ENCODE measurements around the gene XRCC6.
A peak's percentile ranks its signal among the peaks of the same experiment; 100 is the strongest.
"Not testable (repeated sequence)": the region's sequence is repeated elsewhere in the genome, so short reads cannot be mapped to it uniquely, and the experiment has no call there.

XRCC6 gene

DNA sequence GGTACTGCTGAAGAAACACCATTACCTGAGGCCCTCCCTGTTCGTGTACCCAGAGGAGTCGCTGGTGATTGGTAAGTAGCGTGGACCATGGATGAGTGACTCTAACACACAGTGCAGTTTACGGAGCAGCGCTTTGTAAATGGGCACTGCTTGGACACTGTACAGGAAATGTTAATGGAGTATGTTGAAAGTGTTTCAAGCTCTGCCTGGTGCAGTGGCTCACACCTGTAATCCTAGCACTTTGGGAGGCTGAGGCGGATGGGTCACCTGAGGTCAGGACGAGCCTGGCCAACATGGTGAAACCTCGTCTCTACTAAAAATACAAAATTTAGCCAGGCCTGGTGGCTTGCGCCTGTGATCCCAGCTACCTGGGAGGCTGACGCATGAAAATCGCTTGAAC is 29.7 kb downstream of the XRCC6 start:
- no peak for DNase-seq (ENCODE audit: low spot score)

DNA sequence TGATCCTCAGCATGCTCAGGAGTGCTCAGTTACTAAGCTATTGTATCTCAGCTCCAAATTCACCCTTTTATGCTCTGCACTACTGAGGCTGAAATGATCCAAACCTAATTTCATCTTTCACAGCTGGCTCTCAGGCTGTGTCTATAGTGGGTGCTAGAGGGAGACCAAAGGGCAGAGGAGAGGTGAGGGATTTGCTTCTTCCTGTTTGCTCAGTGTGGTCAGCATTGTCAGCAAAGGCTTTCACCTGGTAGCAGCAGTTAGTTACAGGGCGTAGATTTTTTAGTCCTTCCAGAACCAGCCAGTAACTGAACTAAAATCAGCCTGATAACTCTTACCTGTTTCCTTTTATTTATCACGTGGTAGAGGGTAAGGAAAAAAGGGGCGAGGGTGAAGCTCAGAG is 33.2 kb downstream of the XRCC6 start:
- DNase-seq (ENCODE audit: low spot score) = no peak

DNA sequence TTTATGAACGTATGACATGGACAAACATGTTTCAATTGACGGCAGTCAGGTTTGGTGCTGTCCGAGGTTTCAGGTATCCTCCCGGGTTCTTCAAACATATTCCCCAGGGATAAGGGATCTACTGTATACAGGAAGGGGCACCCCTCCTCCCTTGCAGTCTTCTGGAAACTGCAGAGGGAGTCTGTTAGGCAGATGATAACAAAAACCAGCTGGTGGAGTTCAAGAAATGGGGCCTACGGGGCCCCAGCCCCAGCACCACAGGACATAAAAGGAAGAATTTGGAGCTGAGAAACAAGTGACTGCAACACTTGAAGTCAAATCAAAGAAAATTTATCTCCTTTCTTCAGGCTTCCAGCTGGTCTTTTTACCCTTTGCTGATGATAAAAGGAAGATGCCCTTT is 35.5 kb downstream of the XRCC6 start:
- DNase-seq (ENCODE audit: low spot score) = no peak

DNA sequence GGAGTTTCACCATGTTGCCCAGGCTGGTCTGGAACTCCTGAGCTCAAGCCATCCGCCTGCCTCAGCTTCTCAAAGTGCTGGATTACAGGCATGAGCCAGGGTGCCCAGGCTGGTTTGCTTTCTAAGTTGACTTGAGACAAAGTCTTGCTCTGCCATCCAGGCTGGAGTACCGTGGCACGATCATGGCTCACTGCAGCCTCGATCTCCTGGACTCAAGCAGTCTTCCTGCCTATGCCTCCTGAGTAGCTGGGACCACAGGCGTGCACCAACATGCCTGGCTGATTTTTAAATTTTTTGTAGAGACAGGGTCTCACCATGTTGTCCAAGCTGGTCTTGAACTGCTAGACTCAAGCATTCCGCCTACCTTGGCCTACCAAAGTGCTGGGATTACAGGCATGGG is 36.6 kb downstream of the XRCC6 start:
- DNase-seq (ENCODE audit: low spot score) = no peak

DNA sequence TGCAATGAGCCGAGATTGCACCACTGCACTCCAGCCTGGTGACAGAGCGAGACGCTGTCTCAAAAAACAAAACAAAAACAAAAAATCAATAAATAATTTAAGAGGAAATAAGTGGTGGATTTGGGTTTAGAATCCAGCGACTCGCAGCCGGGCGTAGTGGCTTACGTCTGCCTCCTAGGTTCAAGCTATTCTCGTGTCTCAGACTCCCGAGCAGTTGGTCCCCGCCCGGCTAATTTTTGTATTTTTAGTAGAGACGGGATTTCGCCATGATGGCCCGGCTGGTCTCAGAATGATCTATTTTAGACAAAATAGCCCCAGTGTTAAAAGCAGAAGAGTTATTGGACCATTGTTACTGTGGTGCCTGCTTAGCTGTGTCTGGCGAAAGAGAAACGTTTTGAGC is 37.8 kb downstream of the XRCC6 start:
- no peak for DNase-seq (ENCODE audit: low spot score)

DNA sequence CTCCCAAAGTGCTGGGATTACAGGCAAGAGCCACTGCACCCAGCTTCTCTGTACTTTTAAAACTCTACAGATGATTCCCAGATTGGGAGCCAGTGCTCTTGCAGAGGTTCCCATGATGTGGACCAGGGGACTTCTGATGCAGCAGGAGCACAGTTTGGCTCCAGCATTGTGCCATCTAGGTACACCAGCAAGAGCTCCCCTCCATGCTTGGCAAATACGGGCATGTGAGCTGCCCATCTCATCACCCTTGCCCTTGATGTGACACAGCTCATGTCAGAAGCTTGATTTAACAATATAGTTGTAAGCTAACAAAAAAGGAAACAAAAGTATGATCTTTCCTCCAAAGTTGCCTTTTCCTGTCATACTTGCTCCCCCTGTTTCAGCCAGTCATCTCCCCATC is 38.8 kb downstream of the XRCC6 start:
- DNase-seq (ENCODE audit: low spot score) = no peak

DNA sequence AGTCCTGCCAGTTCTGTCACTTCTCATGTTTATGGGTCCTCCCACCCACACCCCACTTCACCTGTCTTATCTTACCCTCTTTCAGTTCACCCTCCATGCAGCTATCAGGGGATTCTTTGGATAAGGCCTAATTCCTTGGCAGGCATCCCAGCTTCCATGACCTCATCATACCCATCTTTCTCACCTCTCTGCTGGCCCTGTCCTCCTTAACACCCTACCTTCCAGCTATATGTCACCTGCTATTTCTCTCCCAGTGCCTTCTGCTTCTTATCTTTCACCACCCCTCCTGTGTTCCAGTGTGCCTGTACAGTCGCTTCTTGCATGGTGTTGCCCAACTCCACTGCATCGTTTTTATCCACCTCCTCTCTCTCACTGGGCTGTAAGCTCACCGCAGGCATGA is 39.3 kb downstream of the XRCC6 start:
- DNase-seq (ENCODE audit: low spot score) = no peak

DNA sequence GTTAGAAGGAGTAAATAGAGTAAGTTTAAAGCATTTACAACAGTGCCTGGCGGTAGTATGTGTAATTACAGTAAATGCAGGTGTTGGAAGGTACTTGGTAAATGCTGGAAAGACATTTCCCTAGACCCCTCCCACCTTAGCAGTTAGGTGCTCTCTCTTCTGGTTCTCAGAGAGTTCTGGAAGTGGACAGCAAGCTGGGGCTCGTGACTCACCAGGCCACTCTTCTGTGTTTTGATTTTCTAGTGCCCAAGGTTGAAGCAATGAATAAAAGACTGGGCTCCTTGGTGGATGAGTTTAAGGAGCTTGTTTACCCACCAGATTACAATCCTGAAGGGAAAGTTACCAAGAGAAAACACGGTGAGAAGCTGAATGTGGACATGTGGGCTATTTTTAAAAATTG is 40.0 kb downstream of the XRCC6 start:
- no peak for DNase-seq (ENCODE audit: low spot score)

DNA sequence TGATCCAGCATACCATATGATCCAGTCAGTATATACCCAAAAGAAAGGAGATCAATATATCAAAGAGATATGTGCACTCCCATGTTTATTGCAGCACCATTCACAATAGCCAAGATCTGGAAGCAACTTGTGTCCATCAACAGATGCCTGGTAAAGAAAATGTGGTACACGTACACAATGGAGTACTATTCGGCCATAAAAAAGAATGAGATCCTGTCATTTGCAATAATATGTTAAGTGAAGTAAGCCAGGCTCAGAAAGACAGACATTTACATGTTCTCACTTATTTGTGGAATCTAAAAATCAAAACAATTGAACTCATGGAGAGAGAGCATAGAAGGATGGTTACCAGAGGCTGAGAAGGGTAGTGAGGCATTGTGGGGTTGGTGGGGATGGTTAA is 40.6 kb downstream of the XRCC6 start:
- no peak for DNase-seq (ENCODE audit: low spot score)

DNA sequence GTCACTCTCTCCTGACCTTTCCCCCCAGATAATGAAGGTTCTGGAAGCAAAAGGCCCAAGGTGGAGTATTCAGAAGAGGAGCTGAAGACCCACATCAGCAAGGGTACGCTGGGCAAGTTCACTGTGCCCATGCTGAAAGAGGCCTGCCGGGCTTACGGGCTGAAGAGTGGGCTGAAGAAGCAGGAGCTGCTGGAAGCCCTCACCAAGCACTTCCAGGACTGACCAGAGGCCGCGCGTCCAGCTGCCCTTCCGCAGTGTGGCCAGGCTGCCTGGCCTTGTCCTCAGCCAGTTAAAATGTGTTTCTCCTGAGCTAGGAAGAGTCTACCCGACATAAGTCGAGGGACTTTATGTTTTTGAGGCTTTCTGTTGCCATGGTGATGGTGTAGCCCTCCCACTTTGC is 42.5 kb downstream of the XRCC6 start:
- DNase-seq (ENCODE audit: low spot score) = not testable (repeated sequence)

DNA sequence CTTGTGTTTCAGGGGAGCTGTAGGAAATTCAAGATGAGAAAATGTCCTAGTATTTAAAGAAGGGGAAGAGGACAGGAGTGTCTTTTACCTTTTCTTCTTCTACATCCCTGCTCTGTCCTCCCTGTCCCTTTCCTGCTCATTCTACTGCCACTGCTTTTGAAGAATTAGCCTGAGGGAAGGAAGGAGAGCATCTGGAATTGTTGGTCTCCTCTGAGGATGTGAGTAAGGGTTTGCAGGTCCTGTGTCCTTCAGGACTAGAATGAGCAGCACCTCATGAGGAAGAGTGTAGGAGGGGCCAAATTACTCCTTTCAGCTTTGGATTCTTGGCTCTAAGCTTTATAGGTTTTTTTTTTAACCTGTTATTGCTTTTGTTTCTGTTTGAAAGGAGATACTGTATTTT is 43.4 kb downstream of the XRCC6 start:
- no peak for DNase-seq (ENCODE audit: low spot score)

DNA sequence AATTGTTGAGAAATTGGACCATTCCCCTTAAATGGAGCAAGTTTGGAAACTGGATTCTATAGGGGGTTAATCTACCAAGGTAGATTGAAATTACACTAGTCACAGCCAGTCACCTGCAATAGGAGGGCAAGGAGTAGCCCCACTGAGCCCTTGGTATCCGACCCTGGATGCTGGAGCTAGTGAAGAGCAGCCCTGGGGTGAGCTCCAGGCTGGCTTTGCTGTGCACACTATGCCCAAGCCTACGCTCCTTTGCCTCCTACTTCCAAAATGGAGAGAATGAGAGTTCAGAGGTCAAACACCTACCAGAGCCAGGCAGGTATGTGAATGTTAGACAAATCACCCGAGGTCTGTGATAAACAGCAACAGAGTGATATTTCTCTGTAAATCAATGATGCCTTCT is 43.9 kb downstream of the XRCC6 start:
- DNase-seq (ENCODE audit: low spot score) = no peak

DNA sequence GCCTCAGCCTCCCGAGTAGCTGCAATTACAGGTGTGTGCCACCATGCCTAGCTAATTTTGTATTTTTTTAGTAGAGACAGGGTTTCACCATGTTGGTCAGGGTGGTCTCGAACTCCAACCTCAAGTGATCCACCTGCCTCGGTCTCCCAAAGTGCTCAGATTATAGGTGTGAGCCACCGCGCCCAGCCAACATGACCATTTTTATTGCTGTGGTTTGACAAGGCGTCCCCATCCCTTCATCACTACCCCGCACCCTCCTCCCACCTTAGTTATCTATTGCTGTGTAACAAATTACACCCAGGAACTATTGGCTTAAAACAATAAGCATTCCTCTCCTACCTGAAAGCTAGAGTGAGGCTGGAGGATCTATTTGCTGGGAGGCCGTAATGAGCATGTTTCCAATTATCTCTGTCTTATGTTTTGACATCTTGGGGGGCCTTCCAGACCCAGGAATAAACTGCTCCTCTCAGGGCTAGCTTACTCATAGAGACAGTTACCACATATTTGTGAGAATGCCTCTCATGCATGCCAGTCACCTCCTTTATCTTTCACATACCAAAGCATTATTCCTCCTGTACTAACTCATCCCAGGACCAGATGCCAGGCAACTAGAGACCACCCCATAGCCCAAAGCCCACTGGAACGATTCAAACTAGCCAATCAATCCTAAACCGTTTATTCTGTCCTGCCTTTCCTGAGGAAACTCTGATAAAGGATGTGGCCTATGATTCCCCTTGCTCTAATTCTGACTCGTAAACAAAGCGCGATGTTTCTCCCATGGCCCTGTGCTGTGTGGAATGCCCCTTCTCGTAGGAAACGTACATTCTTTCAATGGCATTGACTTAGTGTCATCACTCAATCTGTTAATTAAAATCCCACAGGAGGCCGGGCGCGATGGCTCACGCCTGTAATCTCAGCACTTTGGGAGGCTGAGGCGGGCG is 48.1 kb downstream of the XRCC6 start:
- DNase-seq (ENCODE audit: low spot score) = no peak

DNA sequence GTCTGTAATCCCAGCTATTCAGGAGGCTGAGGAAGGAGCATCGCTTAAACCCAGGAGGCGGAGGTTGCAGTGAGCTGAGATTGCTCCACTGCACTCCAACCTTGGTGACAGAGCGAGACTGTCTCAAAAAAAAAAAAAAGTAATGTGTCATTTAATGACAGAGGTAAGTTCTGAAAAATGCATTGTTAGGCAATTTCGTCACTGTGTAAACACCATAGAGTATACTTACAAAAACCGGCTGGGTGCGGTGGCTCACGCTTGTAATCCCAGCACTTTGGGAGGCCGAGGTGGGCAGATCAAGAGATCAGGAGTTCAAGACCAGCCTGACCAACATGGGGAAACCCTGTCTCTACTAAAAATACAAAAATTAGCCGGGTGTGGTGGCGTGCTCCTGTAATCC is 51.0 kb downstream of the XRCC6 start:
- DNase-seq (ENCODE audit: low spot score) = not testable (repeated sequence)

DNA sequence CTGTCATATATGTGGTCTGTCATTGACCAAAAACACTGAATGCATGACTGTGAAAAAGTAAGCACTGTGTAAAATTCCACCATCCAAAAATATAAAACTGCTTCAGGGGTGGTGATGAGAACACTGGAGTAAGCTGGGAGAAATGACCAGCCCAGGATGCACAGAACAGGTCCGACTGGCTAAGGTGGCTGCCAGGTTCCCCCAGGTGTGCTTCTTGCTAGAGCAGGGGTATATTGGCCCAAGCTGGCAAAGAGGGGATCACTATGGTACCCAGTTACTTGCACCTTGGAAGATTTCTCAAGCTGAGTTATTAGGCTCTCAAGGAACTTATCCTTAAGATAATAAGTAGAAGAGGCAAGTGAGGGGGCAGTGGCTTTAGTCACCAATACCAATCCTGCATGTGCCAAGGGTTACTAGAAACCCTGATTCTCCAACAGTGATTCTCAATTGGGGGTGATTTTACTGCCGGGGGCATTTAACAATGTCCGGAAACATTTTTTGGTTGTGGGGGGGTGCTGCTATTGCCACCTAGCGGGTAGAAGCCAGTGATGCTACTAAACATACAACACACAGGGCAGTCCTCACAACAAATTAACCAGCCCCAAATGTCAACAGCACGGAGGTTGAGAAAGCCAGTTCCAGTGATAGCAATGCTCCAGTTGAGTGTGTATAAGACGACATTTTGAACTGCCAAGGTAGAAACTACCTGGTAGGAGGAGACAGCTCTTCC is 51.9 kb downstream of the XRCC6 start:
- DNase-seq (ENCODE audit: low spot score) = no peak

DNA sequence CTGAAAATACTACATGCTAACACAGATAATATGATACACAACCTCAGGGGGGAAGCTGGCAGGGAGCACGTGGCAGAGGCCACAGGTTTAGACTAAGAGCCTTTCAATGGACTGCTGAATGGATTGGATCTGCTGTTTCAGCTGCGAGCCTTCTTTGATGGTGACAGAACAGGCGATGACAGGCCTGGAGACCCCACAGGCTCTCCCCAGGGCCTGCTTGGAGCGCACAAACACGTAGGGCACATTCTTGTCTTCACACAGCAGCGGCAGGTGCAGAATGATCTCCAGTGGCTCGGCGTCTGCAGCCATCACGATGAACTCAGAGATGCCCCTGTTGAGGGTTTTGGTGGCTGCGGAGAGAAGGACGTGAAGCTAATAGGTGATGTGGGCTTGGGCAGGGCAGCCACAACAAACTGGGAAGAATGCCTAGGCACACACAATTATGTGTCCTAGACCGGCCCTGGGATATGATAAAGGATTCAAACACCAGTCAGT is 53.8 kb downstream of the XRCC6 start:
- DNase-seq (ENCODE audit: low spot score) = no peak

DNA sequence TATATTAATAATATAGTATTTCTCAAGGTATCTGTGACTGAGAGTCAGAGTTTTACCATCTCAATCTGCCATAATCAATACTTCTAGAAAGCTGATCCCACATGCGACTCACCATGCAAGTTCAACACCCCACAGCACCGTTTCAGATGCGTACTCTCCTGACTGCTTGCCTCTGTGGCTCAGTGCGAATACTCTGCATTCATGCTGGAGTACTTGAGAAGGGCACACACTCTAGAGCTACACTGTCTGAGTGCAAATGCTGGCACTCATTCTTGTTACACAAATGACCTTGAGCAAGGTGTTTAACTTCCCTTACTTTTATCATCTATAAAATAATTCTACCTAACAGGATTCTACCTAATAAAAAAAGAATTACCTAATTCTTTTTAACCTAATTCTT is 55.0 kb downstream of the XRCC6 start:
- DNase-seq (ENCODE audit: low spot score) = no peak

DNA sequence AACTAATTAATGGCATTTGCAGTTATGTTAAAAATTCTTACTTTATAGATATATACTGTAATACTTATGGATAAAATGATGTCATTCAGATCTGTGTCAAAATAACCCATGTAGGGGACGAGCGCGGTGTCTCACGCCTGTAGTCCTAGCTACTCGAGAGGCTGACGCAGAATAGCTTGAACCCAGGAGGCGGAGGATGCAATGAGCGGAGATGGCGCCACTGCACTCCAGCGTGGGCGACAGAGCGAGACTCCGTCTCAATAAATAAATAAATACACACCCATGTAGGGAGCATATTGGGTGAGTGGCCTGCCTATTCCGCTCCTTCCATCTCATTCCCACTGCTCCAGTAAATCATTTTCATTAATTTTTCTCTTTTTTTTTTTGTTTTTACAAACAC is 60.5 kb downstream of the XRCC6 start:
- DNase-seq (ENCODE audit: low spot score) = no peak

DNA sequence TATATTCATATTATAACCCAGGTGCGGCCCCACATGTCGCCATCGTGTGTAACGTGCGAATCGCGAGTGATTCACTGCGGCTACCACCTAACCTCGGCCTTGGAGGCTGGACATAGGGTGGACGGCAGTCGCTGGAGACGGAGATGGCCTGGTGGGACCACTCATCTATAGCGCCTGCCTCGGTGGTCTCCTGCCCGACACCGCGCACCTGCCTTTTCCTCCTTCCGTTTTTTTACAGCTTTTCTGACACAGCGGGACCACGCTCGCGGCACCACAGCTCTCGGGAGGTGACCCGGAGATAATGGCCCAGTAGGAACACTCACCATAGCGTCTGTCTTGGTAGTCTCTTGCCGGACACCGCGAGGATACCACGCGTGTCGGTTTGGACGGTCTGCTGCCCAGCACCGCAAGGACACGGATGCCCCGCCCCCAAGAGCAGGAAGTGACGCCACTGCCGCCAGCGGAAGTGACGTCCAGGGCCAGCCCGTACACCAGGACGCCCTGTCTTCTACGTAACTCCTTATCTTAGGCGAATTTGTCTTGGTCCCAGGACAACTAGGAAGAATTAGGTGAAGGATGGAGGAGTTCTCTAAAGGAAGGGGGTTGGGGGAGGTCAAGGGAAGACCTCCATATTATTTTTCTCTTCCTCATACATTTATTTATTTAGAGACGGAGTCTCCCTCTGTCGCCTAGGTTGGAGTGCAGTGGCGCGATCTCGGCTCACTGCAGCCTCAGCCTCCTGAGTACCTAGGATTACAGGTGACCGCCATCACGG is 61.1 kb downstream of the XRCC6 start:
- peak; percentile 84 for DNase-seq (ENCODE audit: low spot score)

DNA sequence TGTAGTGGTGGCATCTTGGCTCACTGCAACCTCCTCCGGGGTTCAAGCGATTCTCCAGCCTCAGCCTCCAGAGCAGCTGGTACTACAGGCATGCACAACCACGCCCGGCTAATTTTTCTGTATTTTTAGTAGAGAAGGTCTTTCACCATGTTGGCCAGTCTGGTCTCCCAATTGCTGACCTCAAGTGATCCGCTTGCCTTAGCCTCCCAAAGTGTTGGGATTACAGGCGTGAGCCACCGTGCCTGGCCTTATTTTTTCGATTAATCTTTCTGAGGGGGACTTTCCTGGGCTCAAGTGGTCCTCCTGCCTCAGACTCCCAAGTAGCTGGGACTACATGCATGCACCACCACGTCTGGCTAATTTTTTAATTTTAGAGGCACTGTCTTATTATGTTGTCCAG is 62.0 kb downstream of the XRCC6 start:
- DNase-seq (ENCODE audit: low spot score) = no peak

DNA sequence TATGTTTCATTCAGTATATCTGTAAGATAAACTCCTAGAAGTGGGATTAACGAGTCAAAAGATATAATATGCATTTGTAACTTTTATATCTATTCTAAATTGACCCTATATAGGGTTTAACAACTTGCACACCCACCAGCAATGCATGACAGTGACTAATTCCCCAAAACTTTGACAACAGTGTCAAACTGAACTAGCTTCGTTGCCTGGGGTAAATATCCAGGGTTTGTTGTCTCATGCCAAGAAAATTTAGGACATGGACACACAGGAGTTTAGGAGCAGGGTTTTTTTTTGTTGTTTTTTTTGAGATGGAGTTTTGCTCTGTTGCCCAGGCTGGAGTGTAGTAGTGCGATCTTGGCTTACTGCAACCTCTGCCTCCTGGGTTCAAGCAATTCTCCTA is 62.5 kb downstream of the XRCC6 start:
- no peak for DNase-seq (ENCODE audit: low spot score)

DNA sequence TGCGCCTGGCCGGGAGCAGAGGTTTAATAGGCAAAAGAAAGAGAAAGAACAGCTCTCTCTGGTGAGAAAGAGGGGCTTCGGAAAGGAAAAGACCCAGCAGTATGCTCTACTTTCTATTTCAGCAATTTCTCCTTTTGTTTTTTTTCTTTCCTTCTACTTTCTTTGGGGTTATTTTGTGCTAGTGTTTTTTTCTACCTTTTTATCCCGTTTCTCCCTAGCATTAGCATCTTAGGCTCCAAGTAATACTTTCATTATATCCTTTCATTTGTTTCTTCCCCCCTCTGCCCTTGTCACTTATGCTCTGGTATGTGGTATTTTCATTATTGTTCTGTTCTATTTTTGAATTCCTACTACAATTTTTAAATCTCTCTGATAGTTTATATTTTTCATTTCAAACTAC is 63.1 kb downstream of the XRCC6 start:
- DNase-seq (ENCODE audit: low spot score) = no peak

DNA sequence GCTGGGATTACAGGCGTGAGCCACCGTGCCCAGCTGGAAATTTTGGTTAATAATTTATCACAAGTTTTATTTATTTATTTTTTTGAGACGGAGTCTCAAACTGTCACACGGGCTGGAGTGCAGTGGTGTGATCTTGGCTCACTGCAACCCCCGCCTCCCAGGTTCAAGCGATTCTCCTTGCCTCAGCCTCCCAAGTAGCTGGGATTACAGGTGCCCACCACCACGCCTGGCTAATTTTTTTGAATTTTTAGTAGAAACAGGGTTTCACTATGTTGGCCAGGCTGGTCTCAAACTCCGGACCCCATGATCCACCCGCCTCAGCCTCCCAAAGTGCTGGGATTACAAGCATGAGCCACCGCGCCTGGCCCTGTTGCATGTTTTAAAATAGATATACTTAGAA is 65.8 kb downstream of the XRCC6 start:
- not testable (repeated sequence) for DNase-seq (ENCODE audit: low spot score)

Measured in globus pallidus (tissue), 1 donor.